Omental fat pad (tissue), 4 donors: ENCODE data around the gene MACROD2. TPM values are rescaled to one million over a fixed set of nuclear protein-coding genes. Genes with fewer than 3 reads are reported as not detected.

Source experiments
- ATAC-seq: fragments of 150-250 bp; one replicate; pipeline ENCODE4 v1.9.1; 2016; ENCODE audit warnings: mild to moderate bottlenecking, moderate library complexity; ENCODE audit not compliant: low FRiP score
- DNase-seq: peaks from one replicate; pipeline ENCODE4 v3.0.0-alpha.2; 2019; ENCODE audit warnings: low spot score
- CTCF ChIP-seq, 3 donors: fragments of 450-650 bp; IDR thresholded peaks; one replicate each; pipeline ENCODE4 v1.5.1; 2016 to 2017; ENCODE audit warnings: antibody characterized with exemption in 3 of 3, mild to moderate bottlenecking in 3 of 3, moderate library complexity in 2 of 3
- total RNA-seq, 4 donors: library from RNA; depleted of rRNA; stranded (reverse); fragments of >200 nt; gene quantifications; one replicate each; pipeline ENCODE4 v1.1.0, GENCODE V29; 2016

Gene MACROD2
- total RNA-seq, 4 donors from 2014 or later = 6.8 to 54.1 (median 7.4) TPM

DNA sequence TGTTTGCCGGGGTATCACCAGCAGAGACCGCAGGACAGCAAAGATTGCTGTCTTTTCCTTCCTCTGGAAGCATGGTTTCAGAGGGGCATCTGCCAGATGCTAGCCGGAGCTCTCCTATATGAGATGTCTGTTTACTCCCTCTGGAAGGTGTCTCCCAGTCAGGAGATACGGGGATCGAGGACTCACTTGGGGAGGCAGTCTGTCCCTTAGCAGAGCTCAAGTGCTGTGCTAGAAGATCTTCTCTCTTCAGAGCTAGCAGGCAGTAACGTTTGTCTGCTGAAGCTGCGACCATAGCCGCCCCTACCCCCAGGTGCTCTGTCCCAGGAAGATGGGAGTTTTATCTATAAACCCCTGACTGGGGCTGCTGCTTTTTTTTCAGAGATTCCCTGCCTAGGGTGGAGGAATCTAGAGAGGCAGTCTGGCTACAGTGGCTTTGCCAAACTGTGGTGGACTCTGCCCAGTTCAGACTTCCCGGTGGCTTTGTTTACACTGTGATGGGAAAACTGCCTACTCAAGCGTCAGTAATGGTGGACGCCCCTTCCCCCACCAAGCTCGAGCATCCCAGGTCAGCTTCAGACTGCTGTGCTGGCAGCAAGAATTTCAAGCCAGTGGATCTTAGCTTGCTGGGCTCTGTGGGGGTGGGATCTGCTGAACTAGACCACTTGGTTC, 475.0 kb downstream of the MACROD2 start:
- ATAC-seq = no peak
- TF ChIP-seq CTCF (IDR thresholded peaks at IDR 0.05) = no peak
- no peak for DNase-seq

DNA sequence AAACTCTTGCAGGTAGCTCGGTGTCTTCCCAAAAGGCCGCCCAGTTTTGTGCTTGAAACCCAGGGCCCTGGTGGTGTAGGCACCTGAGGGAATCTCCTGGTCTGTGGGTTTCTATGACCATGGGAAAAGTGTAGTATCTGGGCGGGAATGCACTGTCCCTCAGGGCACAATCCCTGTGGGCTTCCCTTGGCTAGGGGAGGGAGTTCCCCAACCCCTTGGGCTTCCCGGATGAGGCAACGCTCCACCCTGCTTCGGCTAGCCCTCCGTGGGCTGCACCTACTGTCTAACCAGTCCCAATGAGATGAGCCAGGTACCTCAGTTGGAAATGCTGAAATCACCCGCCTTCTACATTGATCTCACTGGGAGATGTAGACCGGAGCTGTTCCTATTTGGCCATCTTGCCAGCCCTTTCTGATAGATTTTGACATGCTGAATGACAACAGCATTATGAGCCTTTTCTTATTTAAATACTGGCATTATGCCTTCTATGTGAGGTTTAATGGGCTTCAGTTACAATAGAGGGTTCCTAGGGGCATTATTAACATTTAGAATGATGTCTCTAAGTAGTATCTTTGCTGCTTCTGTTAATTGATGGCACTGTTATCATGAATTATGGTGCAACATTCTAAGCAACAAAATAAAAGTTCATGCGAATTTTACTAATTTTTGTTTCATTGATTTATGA, 475.8 kb downstream of the MACROD2 start:
- ATAC-seq = no peak

DNA sequence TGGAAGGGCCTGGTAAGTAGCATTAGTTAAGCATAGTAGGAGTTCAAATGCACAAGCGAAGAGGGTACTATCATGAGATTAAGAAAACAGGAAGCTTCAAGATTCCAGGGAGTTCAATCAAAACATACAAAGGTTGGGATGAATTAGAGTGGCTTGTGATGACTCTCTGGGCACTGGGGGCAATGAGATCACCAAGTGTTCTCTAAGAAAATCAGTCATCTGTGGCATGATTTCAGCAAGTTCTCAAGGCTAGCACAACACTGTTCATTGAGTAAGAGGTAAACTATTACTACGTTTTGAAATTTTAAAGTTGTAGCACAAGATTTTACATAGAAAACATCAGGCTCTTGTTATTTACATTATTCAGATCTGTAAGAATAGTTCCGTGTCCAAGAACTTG, 481.8 kb downstream of the MACROD2 start:
- no peak for DNase-seq
- no peak for TF ChIP-seq CTCF (IDR thresholded peaks at IDR 0.05)
- ATAC-seq = no peak

More for the DNA sequence above, 475.8 kb downstream of the MACROD2 start:
- DNase-seq = no peak
- TF ChIP-seq CTCF (IDR thresholded peaks at IDR 0.05) = no peak

GRCh38 chr20:14478126-14478525, 482.8 kb downstream of the MACROD2 start:
- TF ChIP-seq CTCF (IDR thresholded peaks at IDR 0.05) = no peak

DNA sequence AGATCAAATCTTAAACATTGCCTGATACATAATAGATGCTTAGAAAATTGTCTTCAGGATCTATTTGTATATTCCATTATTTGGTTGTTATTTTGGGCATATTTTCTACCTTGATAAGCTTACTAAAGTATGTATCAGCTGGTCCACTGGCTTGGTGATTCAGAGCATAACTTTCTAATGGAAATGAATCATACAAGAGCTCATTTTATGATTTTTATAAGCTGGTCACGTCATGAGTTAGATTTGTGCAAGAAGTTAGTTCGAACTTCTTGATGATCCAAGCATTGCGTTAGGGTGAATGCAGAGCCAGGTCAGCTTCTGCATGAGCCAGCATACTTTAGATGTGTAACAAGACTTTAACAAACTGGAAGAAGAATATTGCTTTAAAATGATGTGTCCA, 486.5 kb downstream of the MACROD2 start:
- no peak for TF ChIP-seq CTCF (IDR thresholded peaks at IDR 0.05)
- no peak for DNase-seq
- peak; percentile 62 for ATAC-seq

More at GRCh38 chr20:14478126-14478525, 482.8 kb downstream of the MACROD2 start:
- DNase-seq = no peak
- no peak for ATAC-seq

GRCh38 chr20:14488212-14488611, 492.9 kb downstream of the MACROD2 start:
- no peak for TF ChIP-seq CTCF (IDR thresholded peaks at IDR 0.05)
- DNase-seq (no peak), ATAC-seq (no peak)
